Measurements from ENCODE around the gene EPHB6. TPM values are rescaled to one million over a fixed set of nuclear protein-coding genes. Genes with fewer than 3 reads are reported as not detected.

The EPHB6 gene
- total RNA-seq, 1 donor: 4.0 TPM

DNA sequence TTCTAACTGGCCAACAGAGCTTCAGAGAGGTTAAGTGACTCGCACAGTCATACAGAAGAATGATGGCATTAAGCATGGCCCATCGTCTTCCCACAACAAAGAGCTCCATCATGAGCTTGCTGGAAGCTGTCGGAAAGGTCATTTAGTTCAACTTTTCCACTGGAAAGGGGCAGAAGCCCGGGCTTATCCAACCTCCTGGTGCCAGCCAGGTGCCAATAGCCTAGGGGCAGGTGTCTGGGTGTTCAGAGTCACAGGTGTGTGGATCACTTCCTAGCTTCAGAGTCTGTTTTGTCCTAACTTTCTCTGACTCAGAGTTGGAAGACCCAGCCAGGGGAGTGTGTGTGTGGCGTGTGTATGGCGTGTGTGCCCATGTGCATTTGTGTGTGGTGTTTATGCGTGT is 32.0 kb downstream of the EPHB6 start:
- H3K27me3 ChIP-seq (ENCODE audit: insufficient read depth, low read length): peaks cover 3% of the 10 kb centered on the region
- H3K79me2 ChIP-seq (ENCODE audit: insufficient read depth, low read length): no peaks in the 10 kb centered on the region
- H3K4me3 ChIP-seq (ENCODE audit: insufficient read depth, low read length): no peak overlapping the region
- no peaks in the 10 kb centered on the region for H3K9me3 ChIP-seq (ENCODE audit: low read depth, low read length)
- no peaks in the 10 kb centered on the region for H3K4me1 ChIP-seq (ENCODE audit: insufficient read depth, low read length)
- no peak overlapping the region for H3K27ac ChIP-seq (ENCODE audit: low read depth, low read length)
- TF ChIP-seq, protein P1, sequence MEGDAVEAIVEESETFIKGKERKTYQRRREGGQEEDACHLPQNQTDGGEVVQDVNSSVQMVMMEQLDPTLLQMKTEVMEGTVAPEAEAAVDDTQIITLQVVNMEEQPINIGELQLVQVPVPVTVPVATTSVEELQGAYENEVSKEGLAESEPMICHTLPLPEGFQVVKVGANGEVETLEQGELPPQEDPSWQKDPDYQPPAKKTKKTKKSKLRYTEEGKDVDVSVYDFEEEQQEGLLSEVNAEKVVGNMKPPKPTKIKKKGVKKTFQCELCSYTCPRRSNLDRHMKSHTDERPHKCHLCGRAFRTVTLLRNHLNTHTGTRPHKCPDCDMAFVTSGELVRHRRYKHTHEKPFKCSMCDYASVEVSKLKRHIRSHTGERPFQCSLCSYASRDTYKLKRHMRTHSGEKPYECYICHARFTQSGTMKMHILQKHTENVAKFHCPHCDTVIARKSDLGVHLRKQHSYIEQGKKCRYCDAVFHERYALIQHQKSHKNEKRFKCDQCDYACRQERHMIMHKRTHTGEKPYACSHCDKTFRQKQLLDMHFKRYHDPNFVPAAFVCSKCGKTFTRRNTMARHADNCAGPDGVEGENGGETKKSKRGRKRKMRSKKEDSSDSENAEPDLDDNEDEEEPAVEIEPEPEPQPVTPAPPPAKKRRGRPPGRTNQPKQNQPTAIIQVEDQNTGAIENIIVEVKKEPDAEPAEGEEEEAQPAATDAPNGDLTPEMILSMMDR (IDR thresholded peaks at IDR 0.05; ENCODE audit: extremely low read depth, low read depth, low read length): no peak
- no peak overlapping the region for H2AFZ ChIP-seq (ENCODE audit: low read length)
- H4K20me1 ChIP-seq (ENCODE audit: insufficient read depth, low read length): no peaks in the 10 kb centered on the region
- H3K36me3 ChIP-seq (ENCODE audit: insufficient read depth, low read length): no peaks in the 10 kb centered on the region
- DNase-seq (ENCODE audit: insufficient read length, low spot score, missing footprints): no peak
- no peak overlapping the region for H3K4me2 ChIP-seq (ENCODE audit: insufficient read depth, low read length)

GRCh38 chr7:142887282-142888015 is 32.6 kb downstream of the EPHB6 start:
- no peak overlapping the region for H2AFZ ChIP-seq (ENCODE audit: low read length)
- no peak overlapping the region for H3K27ac ChIP-seq (ENCODE audit: low read depth, low read length)
- H4K20me1 ChIP-seq (ENCODE audit: insufficient read depth, low read length): no peaks in the 10 kb centered on the region
- no peaks in the 10 kb centered on the region for H3K4me1 ChIP-seq (ENCODE audit: insufficient read depth, low read length)
- no peaks in the 10 kb centered on the region for H3K36me3 ChIP-seq (ENCODE audit: insufficient read depth, low read length)
- no peak overlapping the region for H3K4me2 ChIP-seq (ENCODE audit: insufficient read depth, low read length)
- H3K79me2 ChIP-seq (ENCODE audit: insufficient read depth, low read length): no peaks in the 10 kb centered on the region
- no peaks in the 10 kb centered on the region for H3K9me3 ChIP-seq (ENCODE audit: low read depth, low read length)
- no peak overlapping the region for H3K4me3 ChIP-seq (ENCODE audit: insufficient read depth, low read length)
- peaks cover 3% of the 10 kb centered on the region for H3K27me3 ChIP-seq (ENCODE audit: insufficient read depth, low read length)
- DNase-seq (ENCODE audit: insufficient read length, low spot score, missing footprints): no peak
- TF ChIP-seq, protein P1 (IDR thresholded peaks at IDR 0.05; ENCODE audit: extremely low read depth, low read depth, low read length): no peak

GRCh38 chr7:142889816-142890215 is 34.9 kb downstream of the EPHB6 start:
- TF ChIP-seq, protein P1 (IDR thresholded peaks at IDR 0.05; ENCODE audit: extremely low read depth, low read depth, low read length): no peak
- Histone ChIP-seq H3K9me3 (ENCODE audit: low read depth, low read length) (no peaks in the 10 kb centered on the region), H3K4me3 (ENCODE audit: insufficient read depth, low read length) (no peak overlapping the region), H3K27me3 (ENCODE audit: insufficient read depth, low read length) (no peaks in the 10 kb centered on the region), H3K4me1 (ENCODE audit: insufficient read depth, low read length) (no peaks in the 10 kb centered on the region), H3K27ac (ENCODE audit: low read depth, low read length) (no peak overlapping the region), H4K20me1 (ENCODE audit: insufficient read depth, low read length) (no peaks in the 10 kb centered on the region), H3K4me2 (ENCODE audit: insufficient read depth, low read length) (no peak overlapping the region), H3K36me3 (ENCODE audit: insufficient read depth, low read length) (no peaks in the 10 kb centered on the region), H3K79me2 (ENCODE audit: insufficient read depth, low read length) (no peaks in the 10 kb centered on the region), H2AFZ (ENCODE audit: low read length) (no peak overlapping the region)
- no peak for DNase-seq (ENCODE audit: insufficient read length, low spot score, missing footprints)

DNA sequence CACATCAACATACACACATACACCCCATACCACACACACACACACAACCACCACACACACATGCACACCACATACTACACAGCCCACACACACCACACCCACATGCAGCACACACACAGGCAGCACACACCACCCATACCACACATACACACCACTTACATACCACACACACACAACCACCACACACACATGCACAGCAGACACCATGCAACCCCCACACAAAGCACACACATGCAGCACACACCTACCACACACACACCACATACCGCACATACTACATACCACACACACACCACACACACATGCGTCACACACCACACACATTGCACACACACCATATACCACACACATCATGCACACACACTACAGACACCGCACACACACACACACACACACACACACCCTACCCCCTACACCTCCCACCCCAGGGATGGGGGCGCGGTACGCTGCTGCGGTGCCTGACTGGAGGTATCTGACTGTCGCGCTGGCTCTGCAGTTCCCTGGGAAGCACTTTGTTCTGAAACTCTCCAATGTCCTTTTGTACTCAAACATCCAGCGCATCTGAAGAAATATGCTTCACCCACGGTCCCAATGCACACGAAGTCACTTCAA is 36.1 kb downstream of the EPHB6 start:
- no peak overlapping the region for H3K4me3 ChIP-seq (ENCODE audit: insufficient read depth, low read length)
- no peak overlapping the region for H3K27ac ChIP-seq (ENCODE audit: low read depth, low read length)
- no peaks in the 10 kb centered on the region for H3K4me1 ChIP-seq (ENCODE audit: insufficient read depth, low read length)
- no peaks in the 10 kb centered on the region for H3K79me2 ChIP-seq (ENCODE audit: insufficient read depth, low read length)
- peaks cover 3% of the 10 kb centered on the region for H3K27me3 ChIP-seq (ENCODE audit: insufficient read depth, low read length)
- no peak overlapping the region for H3K4me2 ChIP-seq (ENCODE audit: insufficient read depth, low read length)
- H3K36me3 ChIP-seq (ENCODE audit: insufficient read depth, low read length): no peaks in the 10 kb centered on the region
- no peaks in the 10 kb centered on the region for H3K9me3 ChIP-seq (ENCODE audit: low read depth, low read length)
- H2AFZ ChIP-seq (ENCODE audit: low read length): no peak overlapping the region
- TF ChIP-seq, protein P1 (IDR thresholded peaks at IDR 0.05; ENCODE audit: extremely low read depth, low read depth, low read length): no peak
- no peak for DNase-seq (ENCODE audit: insufficient read length, low spot score, missing footprints)
- no peaks in the 10 kb centered on the region for H4K20me1 ChIP-seq (ENCODE audit: insufficient read depth, low read length)
